ENCODE results near the gene MAPKAP1.

The MAPKAP1 gene

DNA sequence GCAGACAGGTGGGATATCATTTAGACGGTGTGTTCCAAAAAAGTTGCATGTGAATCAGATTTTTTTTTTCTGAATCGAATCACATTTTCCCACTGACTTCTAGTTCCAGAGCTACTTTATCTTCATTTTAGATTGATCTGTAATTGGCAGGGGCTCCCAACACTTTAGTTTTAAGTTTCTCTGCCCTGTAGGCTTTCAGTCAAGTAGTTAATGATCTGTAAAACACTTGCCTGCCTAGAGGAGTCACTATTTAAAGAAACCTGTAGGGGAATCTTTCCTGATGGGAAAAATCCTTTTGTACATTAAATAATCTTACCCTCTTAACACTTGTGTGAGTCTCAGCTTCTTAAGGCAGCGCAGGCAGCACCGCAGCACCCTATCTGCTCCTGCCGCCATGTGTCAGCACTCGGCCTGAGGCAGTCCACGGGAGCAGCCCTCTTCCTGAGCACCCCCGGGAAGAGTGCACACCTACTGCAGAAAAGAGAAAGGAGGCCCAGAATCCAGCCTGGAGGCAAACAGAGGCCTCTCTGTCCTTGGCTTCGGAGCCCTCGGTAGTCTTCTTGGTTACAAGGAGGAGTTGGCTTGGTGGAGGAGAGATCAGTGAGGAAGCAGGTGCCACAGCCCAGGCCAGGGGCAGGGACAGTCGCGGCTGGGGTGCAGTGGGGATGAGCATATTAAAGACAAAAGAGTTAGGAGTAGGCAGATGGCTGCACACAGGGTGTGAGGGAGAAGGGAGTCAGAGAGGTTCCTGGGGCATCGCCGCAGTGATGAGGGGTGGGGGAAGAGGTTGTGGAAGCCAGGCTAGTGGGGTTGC is 236.0 kb downstream of the MAPKAP1 start:
- no peak for ATAC-seq (ENCODE audit: insufficient read depth, low read depth)
- H2AFZ ChIP-seq (ENCODE audit: low read depth, low read length), result no peak overlapping the region
- H3K36me3 ChIP-seq (ENCODE audit: insufficient read depth, low read length), result peaks cover 6% of the 10 kb centered on the region; the same call in 1 of the 2 replicates
- H3K79me2 ChIP-seq (ENCODE audit: insufficient read depth, low read length), result no peaks in the 10 kb centered on the region
- no peak overlapping the region for H3K4me3 ChIP-seq (ENCODE audit: low read depth in 1 of 2, low read length in 2 of 2)
- DNase-seq, result no peak
- no peaks in the 10 kb centered on the region for H4K20me1 ChIP-seq (ENCODE audit: insufficient read depth, low read length)
- TF ChIP-seq EZH2 (IDR thresholded peaks at IDR 0.05; ENCODE audit: borderline replicate concordance, low read depth, low read length, severe bottlenecking) (no peak), CTCF (IDR thresholded peaks at IDR 0.05; ENCODE audit: borderline replicate concordance, extremely low read depth, low read length, poor library complexity, severe bottlenecking) (no peak)
- H3K27me3 ChIP-seq (ENCODE audit: insufficient read depth, low read length, poor library complexity), result no peaks in the 10 kb centered on the region
- no peak overlapping the region for H3K27ac ChIP-seq (ENCODE audit: low read length)
- H3K4me2 ChIP-seq (ENCODE audit: insufficient read depth, low read length), result no peak overlapping the region
- H3K4me1 ChIP-seq (ENCODE audit: insufficient read depth, low read length), result no peaks in the 10 kb centered on the region
- H3K9ac ChIP-seq (ENCODE audit: low read depth, low read length), result no peak overlapping the region
- H3K9me3 ChIP-seq (ENCODE audit: insufficient read depth, low read length, severe bottlenecking), result no peaks in the 10 kb centered on the region

DNA sequence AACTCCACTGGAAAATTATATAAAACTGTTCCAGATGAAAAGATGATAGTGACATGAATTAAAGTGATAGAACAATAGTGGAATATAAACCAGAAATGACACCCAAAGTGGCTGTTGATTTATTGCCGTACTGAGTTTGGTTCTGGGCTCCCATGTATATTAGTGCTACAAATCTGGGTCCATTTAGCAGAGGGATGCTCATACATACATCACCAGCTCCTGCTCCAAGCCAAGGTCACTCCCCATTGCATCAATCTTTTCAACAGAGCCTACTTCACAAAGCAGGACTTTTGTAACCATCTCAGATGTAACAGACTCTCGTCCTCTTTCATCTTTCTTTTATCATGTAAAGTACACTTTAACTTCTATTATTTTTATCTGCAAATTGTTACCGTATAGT is 236.8 kb downstream of the MAPKAP1 start:
- H3K4me2 ChIP-seq (ENCODE audit: insufficient read depth, low read length), result no peak overlapping the region
- ATAC-seq (ENCODE audit: insufficient read depth, low read depth) (no peak), DNase-seq (no peak)
- H2AFZ ChIP-seq (ENCODE audit: low read depth, low read length), result no peak overlapping the region
- no peak for TF ChIP-seq EZH2 (IDR thresholded peaks at IDR 0.05; ENCODE audit: borderline replicate concordance, low read depth, low read length, severe bottlenecking)
- H3K9ac ChIP-seq (ENCODE audit: low read depth, low read length), result no peak overlapping the region
- no peaks in the 10 kb centered on the region for H3K9me3 ChIP-seq (ENCODE audit: insufficient read depth, low read length, severe bottlenecking)
- H3K4me1 ChIP-seq (ENCODE audit: insufficient read depth, low read length), result no peaks in the 10 kb centered on the region
- no peaks in the 10 kb centered on the region for H3K79me2 ChIP-seq (ENCODE audit: insufficient read depth, low read length)
- H3K36me3 ChIP-seq (ENCODE audit: insufficient read depth, low read length), result peaks cover 6% of the 10 kb centered on the region; the same call in 1 of the 2 replicates
- H4K20me1 ChIP-seq (ENCODE audit: insufficient read depth, low read length), result no peaks in the 10 kb centered on the region
- H3K4me3 ChIP-seq (ENCODE audit: low read depth in 1 of 2, low read length in 2 of 2), result no peak overlapping the region
- H3K27me3 ChIP-seq (ENCODE audit: insufficient read depth, low read length, poor library complexity), result no peaks in the 10 kb centered on the region
- H3K27ac ChIP-seq (ENCODE audit: low read length), result no peak overlapping the region

DNA sequence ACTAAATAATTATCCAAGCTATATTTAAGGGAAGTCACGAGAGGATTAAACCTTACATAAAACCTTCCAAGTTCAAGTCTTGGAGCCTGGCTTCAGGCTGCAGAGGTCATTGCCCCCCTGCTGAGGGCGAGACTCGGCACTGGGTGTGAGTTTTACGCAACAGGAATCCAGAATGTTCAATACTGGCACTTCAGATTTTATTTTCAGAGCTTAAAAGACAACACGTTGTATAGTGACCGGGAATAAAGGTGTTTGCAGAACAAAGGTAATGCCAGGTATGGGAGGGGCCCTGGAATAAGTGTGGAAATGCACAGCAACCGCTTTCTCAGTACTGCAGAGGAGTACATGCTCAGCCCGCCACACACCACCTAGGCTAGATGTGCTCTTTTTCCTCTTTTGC is 238.4 kb downstream of the MAPKAP1 start:
- ATAC-seq (ENCODE audit: insufficient read depth, low read depth), result no peak
- no peak overlapping the region for H2AFZ ChIP-seq (ENCODE audit: low read depth, low read length)
- H3K79me2 ChIP-seq (ENCODE audit: insufficient read depth, low read length), result no peaks in the 10 kb centered on the region
- no peaks in the 10 kb centered on the region for H4K20me1 ChIP-seq (ENCODE audit: insufficient read depth, low read length)
- H3K4me2 ChIP-seq (ENCODE audit: insufficient read depth, low read length), result no peak overlapping the region
- peaks cover 6% of the 10 kb centered on the region; the same call in 1 of the 2 replicates for H3K36me3 ChIP-seq (ENCODE audit: insufficient read depth, low read length)
- H3K27ac ChIP-seq (ENCODE audit: low read length), result no peak overlapping the region
- no peak overlapping the region for H3K9ac ChIP-seq (ENCODE audit: low read depth, low read length)
- H3K27me3 ChIP-seq (ENCODE audit: insufficient read depth, low read length, poor library complexity), result no peaks in the 10 kb centered on the region
- H3K9me3 ChIP-seq (ENCODE audit: insufficient read depth, low read length, severe bottlenecking), result no peaks in the 10 kb centered on the region
- H3K4me1 ChIP-seq (ENCODE audit: insufficient read depth, low read length), result no peaks in the 10 kb centered on the region
- DNase-seq, result no peak
- no peak overlapping the region for H3K4me3 ChIP-seq (ENCODE audit: low read depth in 1 of 2, low read length in 2 of 2)
- TF ChIP-seq EZH2 (IDR thresholded peaks at IDR 0.05; ENCODE audit: borderline replicate concordance, low read depth, low read length, severe bottlenecking) (no peak), CTCF (IDR thresholded peaks at IDR 0.05; ENCODE audit: borderline replicate concordance, extremely low read depth, low read length, poor library complexity, severe bottlenecking) (no peak)

DNA sequence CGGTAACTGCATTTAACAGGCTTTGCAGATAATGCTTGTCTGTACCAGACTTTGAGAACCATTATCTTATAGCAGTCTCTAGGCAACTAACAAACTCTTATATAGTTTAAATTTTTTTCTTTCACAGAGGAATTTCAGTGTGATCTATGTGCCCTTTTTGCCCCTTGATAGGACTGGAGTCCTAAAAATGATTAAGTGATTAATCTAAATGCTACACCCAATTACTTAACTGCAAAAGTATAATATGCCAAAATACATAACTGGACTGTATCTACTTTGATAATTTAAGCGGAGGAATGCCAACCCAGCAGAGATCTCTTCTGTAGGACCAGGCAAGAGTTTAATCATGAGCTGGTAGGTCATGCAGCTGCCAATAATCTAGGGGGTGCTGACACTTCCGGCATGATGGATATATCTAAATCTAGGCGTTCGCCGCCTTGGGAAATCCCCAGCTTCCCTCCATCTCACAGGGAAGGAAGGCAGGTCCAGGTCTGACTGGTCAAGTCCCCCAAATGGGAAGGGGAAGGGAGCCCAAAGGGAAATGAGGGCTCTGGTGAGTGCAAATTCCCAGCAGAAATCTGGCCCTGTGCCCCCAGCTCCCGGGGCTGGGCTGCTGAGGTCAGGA is 239.8 kb downstream of the MAPKAP1 start:
- DNase-seq, result no peak
- Histone ChIP-seq H3K9ac (ENCODE audit: low read depth, low read length) (no peak overlapping the region), H3K9me3 (ENCODE audit: insufficient read depth, low read length, severe bottlenecking) (no peaks in the 10 kb centered on the region), H4K20me1 (ENCODE audit: insufficient read depth, low read length) (no peaks in the 10 kb centered on the region), H3K79me2 (ENCODE audit: insufficient read depth, low read length) (no peaks in the 10 kb centered on the region), H3K4me1 (ENCODE audit: insufficient read depth, low read length) (no peaks in the 10 kb centered on the region), H2AFZ (ENCODE audit: low read depth, low read length) (no peak overlapping the region), H3K4me3 (ENCODE audit: low read depth in 1 of 2, low read length in 2 of 2) (no peak overlapping the region), H3K27ac (ENCODE audit: low read length) (no peak overlapping the region), H3K36me3 (ENCODE audit: insufficient read depth, low read length) (peaks cover 12% of the 10 kb centered on the region; the same call in 1 of the 2 replicates), H3K4me2 (ENCODE audit: insufficient read depth, low read length) (no peak overlapping the region), H3K27me3 (ENCODE audit: insufficient read depth, low read length, poor library complexity) (no peaks in the 10 kb centered on the region)
- TF ChIP-seq CTCF (IDR thresholded peaks at IDR 0.05; ENCODE audit: borderline replicate concordance, extremely low read depth, low read length, poor library complexity, severe bottlenecking) (no peak), EZH2 (IDR thresholded peaks at IDR 0.05; ENCODE audit: borderline replicate concordance, low read depth, low read length, severe bottlenecking) (no peak)
- no peak for ATAC-seq (ENCODE audit: insufficient read depth, low read depth)

Data from DND-41 (cell line).